Neural crest cell (in vitro differentiated cells): ENCODE results near the gene RBP2. TPM values are rescaled to one million over a fixed set of nuclear protein-coding genes. Genes with fewer than 3 reads are reported as not detected.

Experiments used
- DNase-seq: peaks from one replicate; pipeline ENCODE4 v3.0.0; 2021; ENCODE audit warnings: low read depth, mixed read lengths, low spot score
- H3K27ac Mint-ChIP-seq: one replicate; pipeline ENCODE4 v1.8.0; 2021; ENCODE audit warnings: mild to moderate bottlenecking, mixed read lengths; ENCODE audit not compliant: unreplicated experiment
- H3K27me3 Mint-ChIP-seq: 2 replicates; pipeline ENCODE4 v1.8.0; 2021; ENCODE audit warnings: low read depth, mild to moderate bottlenecking, mixed read lengths
- H3K36me3 Mint-ChIP-seq: 2 replicates; pipeline ENCODE4 v1.8.0; 2021; ENCODE audit warnings: low read depth, mild to moderate bottlenecking, mixed read lengths
- H3K4me1 Mint-ChIP-seq: 2 replicates; pipeline ENCODE4 v1.8.0; 2021; ENCODE audit warnings: mixed read lengths
- H3K4me3 Mint-ChIP-seq: one replicate; pipeline ENCODE4 v1.8.0; 2021; ENCODE audit warnings: mild to moderate bottlenecking, mixed read lengths
- H3K9me3 Mint-ChIP-seq: 2 replicates; pipeline ENCODE4 v1.8.0; 2021; ENCODE audit warnings: mixed read lengths
- CTCF ChIP-seq: fragments of 200-600 bp; sonication (generic); conservative IDR thresholded peaks from 2 replicates; pipeline ENCODE4 v1.5.0; 2021; ENCODE audit warnings: antibody characterized with exemption, mild to moderate bottlenecking
- total RNA-seq: library from RNA; stranded (reverse); gene quantifications from 2 replicates; pipeline ENCODE4 v1.2.1, GENCODE V29; 2021

The RBP2 gene
- total RNA-seq, 1 donor from 2014 or later = not detected

GRCh38 chr3:139521816-139522215 is 45.5 kb upstream of the RBP2 start:
- H3K27ac Mint-ChIP-seq = no peak overlapping the region
- H3K36me3 Mint-ChIP-seq = peaks cover 9% of the 10 kb centered on the region
- TF ChIP-seq CTCF = no peak
- H3K4me3 Mint-ChIP-seq = no peak overlapping the region
- peaks cover 60% of the 10 kb centered on the region for H3K27me3 Mint-ChIP-seq
- no peaks in the 10 kb centered on the region for H3K9me3 Mint-ChIP-seq
- no peaks in the 10 kb centered on the region for H3K4me1 Mint-ChIP-seq
- DNase-seq = no peak

DNA sequence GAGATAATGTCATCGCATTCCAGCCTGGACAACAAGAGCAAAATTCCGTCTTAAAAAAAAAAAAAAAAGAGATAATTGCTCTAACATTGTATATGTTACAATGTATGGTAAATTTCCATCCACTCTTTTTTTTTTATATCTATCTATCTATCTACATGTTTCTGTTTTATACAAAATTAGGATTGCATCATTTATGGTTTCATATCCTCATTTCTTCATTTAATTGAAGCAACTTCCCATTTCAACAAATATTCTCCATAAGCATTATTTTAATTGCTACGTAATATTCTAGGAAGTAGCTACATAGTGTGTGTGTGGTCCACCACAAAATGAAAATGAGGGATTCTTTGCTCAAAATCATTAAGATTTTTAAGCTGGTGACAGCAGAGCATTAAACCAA is 44.8 kb upstream of the RBP2 start:
- Mint-ChIP-seq H3K27me3 (peaks cover 54% of the 10 kb centered on the region), H3K4me1 (no peaks in the 10 kb centered on the region), H3K9me3 (no peaks in the 10 kb centered on the region), H3K36me3 (peaks cover 6% of the 10 kb centered on the region), H3K27ac (no peak overlapping the region), H3K4me3 (no peak overlapping the region)
- DNase-seq = no peak
- no peak for TF ChIP-seq CTCF

GRCh38 chr3:139519998-139520737 is 43.9 kb upstream of the RBP2 start:
- Mint-ChIP-seq H3K4me1 (no peaks in the 10 kb centered on the region), H3K9me3 (no peaks in the 10 kb centered on the region), H3K27ac (peak overlapping the region; percentile 58), H3K4me3 (no peak overlapping the region), H3K27me3 (peaks cover 44% of the 10 kb centered on the region), H3K36me3 (peaks cover 3% of the 10 kb centered on the region)
- DNase-seq = no peak
- peak; percentile 41 for TF ChIP-seq CTCF

DNA sequence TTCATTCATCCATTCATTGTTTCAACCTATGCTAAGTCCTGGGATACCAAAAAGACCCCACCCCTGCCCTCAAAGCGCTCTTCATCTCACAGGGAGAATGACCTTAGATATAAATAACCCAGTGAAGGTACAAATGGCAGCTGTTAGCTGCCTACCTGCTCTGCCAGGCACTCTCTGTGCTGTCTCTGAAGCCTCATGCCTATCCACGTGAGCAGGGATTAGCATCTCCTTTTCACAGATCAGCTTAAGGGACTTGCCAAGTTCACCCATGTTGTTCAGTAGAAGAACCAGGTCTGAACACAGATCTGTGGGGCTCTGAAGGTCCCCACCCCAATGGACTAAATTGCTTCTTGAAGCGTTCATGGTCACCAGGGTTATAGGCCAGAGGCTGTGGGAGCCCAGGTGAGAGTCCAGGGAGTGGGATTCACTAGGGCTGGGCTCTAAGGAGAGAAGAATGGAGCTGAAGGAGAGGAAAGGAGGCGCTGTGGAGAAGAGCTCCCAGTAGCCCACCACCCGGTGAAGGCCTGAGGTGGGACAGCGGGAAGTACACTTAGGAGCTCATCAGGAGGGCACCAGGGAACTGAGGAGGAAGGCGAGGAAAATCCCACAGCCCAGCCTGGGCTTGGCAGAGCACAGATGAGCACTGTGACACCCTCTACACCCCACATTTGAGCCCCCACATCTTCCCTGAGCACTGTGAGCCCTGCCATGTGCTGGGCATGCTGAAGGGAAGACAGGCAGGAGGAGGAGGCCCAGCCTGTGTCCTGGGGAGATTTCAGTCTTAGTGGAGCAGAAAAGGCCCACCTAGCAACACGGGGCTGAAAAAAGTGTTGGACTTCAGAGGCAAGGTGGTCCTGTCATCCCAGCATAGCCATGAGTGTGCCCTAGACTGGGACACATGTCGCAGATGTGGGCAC is 42.9 kb upstream of the RBP2 start:
- no peaks in the 10 kb centered on the region for H3K4me1 Mint-ChIP-seq
- no peaks in the 10 kb centered on the region for H3K9me3 Mint-ChIP-seq
- H3K4me3 Mint-ChIP-seq = no peak overlapping the region
- DNase-seq = no peak
- peaks cover 2% of the 10 kb centered on the region for H3K36me3 Mint-ChIP-seq
- TF ChIP-seq CTCF = no peak
- no peak overlapping the region for H3K27ac Mint-ChIP-seq
- peaks cover 34% of the 10 kb centered on the region for H3K27me3 Mint-ChIP-seq

DNA sequence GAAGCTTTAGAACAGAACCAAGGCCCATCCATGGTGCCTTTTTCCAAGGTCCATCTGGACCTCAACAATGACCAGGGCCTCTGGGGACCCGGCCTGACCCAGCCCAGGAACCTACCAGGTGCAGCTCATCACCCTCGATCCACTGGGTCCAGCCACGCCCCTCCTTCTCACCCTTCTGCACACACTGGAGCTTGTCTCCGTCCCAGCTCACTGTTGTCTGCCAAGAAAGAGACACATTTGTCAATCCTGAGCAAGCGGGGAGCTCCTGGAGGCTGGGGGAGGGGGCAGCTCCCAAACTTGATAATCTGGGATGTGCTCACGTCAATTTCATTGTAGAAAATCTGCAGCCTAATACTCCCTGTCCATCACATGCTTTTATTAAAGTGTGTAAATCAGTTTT is 42.0 kb upstream of the RBP2 start:
- Mint-ChIP-seq H3K27ac (no peak overlapping the region), H3K4me3 (no peak overlapping the region), H3K4me1 (no peaks in the 10 kb centered on the region), H3K9me3 (no peaks in the 10 kb centered on the region), H3K36me3 (peaks cover 2% of the 10 kb centered on the region), H3K27me3 (peaks cover 25% of the 10 kb centered on the region)
- TF ChIP-seq CTCF = no peak
- DNase-seq = no peak
